Measurements from ENCODE around the gene SPON1. TPM values are rescaled to one million over a fixed set of nuclear protein-coding genes. Genes with fewer than 3 reads are reported as not detected.
A peak's percentile ranks its signal among the peaks of the same experiment; 100 is the strongest.
"Not testable (repeated sequence)": the region's sequence is repeated elsewhere in the genome, so short reads cannot be mapped to it uniquely, and the experiment has no call there.

SPON1 gene
- total RNA-seq, 1 experiment from 2014 or later, result not detected

DNA sequence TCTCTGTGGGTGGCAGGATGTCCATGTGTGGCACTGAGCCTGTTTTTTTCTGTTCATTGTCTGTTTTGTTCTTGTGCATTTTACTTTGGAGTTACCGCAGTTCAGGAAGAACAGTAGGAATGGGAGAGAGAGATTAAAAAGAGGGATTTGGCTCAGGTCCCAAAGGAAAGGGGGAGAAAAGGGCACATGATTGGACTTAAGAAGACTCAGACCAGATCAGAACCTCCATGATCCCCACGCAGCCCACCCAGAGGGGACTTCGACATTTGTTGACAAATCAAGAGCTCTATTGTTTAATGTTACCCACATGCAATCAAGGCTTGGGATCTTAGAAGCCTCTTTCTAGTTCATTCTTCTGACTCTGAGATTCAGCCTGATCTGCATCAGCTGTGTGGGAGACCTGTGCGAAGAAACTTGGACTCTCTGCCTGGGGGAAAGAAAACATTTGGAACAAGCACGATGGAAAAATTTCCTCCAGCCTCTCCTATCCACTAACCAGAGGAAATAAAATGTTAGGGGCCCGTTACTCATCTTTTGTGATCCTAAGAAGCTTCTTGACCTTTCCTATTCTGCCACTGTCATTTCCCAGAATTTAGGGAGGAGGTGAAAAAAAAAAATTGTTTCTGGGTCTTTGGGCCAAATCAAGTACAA is 119.2 kb downstream of the SPON1 start:
- DNase-seq (ENCODE audit: low read depth), result no peak

DNA sequence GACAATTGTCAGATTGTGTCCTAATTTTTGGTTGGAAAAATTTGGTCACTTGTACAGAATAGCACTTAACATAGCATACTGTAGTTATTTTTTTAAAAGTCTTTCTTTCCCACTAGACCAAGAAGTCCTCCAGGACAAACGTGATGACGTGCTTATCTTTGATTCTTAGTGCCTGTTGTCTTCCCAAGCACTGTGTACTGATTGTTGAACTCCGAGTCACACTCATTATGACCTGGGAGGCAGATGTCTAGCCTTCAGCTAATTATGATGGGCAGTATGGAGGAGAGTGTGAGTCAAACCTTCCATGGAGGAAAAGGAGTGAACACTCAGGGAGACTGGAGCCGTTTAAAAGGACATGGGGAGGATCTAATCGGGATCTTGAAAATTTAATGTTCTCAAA is 119.8 kb downstream of the SPON1 start:
- peak; percentile 33 for DNase-seq (ENCODE audit: low read depth)

DNA sequence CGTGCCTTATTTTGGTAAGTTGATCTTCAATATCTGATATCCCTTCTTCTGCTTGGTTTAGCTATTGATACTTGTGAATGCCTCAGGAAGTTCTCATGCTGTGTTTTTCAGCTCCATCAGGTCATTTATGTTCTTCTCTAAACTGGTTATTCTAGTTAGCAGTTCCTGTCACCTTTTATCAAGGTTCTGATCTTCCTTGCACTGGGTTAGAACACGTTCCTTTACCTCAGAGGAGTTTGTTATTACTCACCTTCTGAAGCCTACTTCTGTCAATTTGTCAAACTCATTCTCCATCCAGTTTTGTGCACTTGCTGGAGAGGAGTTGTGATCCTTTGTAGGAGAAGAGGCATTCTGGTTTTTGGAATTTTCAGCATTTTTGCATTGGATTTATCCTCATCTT is 126.3 kb downstream of the SPON1 start:
- not testable (repeated sequence) for DNase-seq (ENCODE audit: low read depth)

DNA sequence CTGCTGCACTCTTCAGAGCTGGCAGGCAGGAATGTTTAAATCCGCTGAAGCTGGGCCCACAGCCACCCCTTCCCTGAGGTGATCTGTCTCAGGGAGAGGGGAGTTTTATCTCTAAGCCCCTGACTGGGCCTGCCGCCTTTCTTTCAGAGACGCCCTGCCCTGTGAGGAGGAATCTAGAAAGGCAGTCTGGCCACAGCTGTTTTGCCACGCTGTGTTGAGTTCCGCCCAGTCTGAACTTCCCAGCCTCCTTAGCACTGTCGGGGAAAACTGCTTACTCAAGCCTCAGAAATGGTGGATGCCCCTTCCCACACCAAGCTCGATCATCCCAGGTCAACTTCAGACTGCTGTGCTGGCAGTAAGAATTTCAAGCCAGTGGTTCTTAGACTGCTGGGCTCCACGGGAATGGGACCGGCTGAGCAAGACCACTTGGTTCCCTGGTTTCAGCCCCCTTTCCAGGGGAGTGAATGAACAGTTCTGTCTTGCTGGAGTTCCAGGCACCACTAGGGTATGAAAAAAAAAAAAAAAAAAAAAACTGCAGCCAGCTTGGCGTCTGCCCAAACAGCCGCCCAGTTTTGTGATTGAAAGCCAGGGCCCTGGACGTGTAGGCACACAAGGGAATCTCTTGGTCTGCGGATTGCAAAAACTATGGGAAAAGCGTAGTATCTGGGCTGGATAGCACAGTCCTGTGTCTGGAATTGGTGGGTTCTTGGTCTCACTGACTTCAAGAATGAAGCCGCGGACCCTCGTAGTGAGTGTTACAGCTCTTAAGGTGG is 127.4 kb downstream of the SPON1 start:
- DNase-seq (ENCODE audit: low read depth), result no peak

DNA sequence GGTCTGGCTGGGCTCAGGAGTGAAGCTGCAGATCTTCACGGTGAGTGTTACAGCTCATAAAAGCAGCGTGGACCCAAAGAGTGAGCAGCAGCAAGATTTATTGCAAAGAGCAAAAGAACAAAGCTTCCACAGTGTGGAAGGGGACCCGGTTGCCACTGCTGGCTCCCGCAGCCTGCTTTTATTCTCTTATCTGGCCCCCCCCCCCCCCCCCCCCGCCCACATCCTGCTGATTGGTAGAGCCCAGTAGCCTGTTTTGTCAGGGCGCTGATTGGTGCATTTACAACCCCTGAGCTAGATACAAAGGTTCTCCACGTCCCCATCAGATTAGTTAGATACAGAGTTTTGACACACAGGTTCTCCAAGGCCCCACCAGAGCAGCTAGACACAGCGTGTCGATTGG is 128.1 kb downstream of the SPON1 start:
- DNase-seq (ENCODE audit: low read depth), result not testable (repeated sequence)

DNA sequence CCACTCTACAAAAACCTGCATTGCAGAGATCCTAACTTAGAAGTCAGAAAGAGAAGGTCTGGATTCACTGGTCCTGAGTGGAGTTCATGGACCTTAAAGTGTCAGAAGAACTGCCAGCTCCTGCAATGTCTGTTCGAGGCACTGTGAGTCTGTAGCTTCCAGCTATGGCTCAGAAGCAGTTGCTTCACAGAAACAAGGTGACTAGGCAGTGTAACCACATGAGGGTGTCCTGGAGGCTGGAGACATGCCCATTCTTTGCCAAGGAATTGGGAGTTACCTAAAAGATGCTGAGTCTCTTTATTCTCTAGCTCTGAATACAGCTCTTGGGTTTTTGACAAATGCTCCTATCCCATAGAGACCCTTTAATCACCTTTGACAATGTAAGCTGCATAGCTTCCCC is 130.5 kb downstream of the SPON1 start:
- DNase-seq (ENCODE audit: low read depth), result no peak

DNA sequence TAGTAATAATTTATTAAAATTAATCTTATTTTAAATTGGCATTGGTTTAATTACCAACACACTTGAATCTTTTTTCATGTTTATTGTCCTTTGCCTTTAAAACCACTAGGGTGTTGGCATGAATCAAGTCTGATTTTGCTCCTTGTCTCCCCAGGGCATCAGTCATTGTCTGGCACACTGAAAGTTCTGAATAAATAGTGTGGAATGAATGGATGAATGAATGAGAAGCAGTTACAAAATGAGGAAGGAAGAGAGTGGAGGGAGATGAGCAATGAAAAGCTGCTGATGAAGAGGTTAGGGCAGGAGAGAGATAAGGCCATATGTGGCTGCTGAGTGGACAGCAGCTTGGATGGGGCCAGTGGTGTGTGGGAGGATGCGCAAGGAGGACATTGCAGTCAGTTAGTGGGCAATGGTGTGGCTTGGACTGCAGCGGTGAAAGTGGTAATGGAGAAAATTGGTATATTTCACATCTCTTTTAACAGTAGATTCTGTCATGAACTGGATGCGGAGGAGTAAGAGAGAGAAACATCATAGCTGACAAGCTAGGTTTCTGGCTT is 132.0 kb downstream of the SPON1 start:
- DNase-seq (ENCODE audit: low read depth), result no peak

DNA sequence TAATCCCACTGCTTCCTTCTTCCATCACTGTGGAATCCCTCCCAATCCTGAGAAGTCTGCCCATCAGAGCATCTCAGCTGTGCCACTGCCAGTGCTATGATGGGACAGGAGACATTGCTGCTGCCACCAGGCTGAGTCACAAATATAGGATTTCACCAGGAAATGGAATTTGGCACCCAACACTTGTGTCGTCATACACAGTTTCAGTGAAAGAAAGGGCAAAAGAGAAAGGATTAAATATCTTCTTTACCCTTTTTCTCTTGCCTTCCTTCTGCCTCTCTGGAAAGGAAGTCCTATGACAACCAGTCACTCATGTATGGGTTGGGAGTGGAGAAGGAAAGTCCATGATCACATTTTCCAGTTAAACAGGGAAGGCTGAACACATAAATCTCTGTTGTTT is 133.4 kb downstream of the SPON1 start:
- DNase-seq (ENCODE audit: low read depth), result no peak

DNA sequence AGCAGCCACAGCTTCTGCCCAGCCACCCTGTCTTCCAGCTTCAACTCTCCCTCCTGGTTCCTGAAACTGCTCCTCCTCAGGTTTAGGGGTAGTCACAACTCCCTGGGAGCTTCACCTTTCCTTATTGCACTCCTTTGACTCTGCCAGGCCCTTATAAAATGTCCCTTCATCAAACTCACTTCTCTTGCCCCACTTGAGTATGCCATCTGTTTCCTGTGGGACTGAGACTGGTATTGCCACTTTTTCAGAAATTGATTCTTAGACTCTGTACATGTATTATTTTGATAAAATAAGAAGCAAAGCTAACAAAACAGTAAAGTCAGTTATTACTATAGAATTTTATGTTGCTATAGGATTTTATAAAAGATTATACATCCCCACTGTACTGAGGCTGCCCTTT is 134.1 kb downstream of the SPON1 start:
- no peak for DNase-seq (ENCODE audit: low read depth)

DNA sequence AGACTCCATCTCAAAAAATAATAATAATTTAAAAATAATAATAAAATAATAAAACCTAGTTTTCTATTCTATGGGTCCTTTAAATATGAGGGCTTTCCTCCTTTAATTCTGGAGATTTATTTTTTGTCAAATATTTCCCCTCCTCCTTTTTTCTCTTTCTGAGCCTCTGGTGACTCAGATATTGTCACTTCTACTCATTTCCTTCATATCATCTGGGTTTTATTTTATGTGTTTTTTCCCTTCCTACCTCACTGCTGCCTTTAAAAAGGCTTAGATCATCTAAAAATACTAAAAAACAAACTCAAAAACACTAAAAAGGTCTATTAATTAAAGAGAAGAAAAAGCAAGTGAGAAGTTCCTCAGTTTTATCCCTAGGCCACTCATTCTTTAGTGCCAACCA is 138.9 kb downstream of the SPON1 start:
- no peak for DNase-seq (ENCODE audit: low read depth)

DNA sequence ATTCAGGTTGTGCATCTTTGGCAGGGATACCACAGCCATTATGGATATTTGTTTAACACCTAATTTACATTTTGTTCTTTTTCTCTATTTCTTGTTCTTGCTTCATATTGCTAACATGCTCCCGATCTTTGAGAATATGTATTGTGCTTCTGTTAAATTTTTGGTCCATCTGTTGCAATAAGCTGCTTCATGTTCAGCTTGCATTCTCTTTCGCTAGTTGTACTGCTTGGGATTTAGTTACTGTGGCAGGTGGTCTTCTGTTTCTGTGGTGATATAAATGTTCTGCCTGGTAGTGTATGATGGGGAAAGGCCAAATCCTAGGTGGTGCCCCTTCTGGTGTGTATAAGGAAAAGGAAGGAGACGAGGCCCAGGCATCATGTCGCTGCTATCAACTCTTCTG is 140.2 kb downstream of the SPON1 start:
- no peak for DNase-seq (ENCODE audit: low read depth)

DNA sequence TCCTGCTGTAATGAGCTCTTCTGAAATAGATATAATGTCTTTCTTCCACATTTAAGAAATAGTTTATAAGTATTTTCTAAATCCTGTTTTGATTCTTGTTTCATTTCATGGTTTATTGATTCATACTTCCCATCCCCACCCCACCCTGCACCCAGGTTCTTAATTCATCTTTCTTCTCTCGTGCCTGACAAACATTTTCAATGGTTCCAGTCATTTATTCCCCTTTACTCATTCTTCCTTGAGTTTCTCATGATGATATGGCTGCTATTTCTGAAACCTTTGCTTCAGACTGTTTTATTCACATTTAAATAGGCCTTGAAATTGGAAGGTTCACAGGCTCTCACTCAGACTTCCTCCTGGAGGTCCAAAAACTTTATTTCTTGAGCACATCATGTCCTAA is 142.9 kb downstream of the SPON1 start:
- no peak for DNase-seq (ENCODE audit: low read depth)

DNA sequence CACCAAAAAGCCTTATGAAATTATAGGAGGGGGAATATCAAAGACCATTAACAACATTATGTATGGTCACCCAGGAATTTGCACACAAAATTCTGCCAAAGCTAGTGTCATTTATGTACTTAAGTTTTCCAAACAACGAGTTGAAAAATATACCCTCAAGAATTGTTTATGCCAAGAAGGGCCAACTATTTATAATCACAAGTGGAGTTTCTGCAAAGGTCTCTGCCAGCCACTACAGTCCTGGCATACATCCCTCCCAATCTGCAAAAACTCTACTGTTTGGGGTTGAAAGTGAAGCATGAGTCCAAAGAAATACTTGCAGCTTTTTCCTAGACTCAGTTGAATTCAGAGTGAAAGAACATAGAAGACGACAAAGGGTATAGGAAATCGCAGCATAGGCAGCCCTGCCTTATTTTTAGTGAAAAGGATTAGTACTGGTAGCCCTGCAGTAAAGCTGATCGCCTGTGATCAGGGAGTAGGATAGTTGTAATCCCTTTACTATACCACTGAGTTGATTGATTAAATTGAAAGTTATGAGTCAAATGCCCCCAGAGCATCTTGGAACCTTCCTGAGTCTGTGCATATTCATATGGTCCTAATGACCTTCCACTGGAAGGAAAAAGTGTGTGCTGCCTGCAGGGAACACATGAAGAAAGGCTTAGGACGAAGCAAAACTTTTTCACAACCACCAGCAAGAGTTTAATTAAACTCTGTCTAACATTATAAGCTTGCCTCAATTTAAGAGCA is 144.0 kb downstream of the SPON1 start:
- no peak for DNase-seq (ENCODE audit: low read depth)

DNA sequence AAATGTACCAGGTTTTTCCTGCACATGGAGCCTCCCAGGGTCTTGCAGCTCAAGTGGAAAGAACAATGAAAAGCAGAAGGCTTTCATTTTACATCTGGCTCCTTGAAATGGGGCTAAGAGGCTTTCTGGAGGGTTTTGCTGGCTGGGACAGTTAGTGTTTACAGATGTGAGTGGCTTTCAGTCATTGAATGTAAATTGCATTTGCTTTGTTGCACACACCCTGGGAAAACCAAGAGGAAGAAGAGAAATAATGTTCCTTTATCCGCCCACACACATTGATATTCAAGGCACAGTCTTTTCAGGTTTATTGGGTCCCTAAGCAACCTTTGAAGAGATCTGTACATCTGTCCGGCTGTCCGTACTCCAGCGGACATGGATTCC is 144.5 kb downstream of the SPON1 start:
- DNase-seq (ENCODE audit: low read depth), result no peak

DNA sequence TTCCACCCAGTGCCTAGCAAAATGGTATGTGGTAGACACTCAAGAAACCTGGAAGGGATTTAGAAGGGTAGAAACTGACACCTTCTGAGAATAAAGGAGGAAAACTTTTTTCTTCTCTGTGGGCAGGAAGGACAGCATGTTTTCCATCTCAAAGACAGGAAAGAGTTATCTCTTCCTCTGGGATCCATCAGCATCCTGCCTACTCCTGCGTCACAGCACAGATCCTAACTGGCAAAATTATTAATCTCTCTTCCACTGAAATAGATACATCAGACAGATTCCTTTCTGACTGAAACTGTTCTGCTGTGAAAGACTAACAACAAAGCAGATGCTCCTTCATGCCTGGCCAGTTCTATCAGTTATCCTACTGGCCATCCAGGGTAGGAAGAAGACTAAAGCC is 147.2 kb downstream of the SPON1 start:
- DNase-seq (ENCODE audit: low read depth), result no peak

DNA sequence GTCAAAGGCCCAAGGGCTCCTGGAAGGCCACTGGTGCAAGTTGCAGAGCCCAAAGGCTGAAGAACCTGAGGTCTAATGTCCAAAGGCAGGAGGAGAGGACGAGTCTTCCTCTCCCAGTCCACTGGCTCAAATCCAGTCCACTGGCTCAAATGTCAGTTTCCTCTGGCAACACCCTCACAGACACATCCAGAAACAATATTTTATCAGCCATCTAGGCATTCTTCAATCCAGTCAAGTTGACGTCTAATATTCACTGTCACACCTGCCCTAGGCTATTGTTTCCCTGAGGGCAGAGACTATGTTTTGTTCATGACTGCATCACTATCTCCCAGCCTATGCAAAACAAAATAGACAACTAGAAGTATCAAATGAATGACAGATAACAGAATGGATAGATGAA is 148.1 kb downstream of the SPON1 start:
- no peak for DNase-seq (ENCODE audit: low read depth)

DNA sequence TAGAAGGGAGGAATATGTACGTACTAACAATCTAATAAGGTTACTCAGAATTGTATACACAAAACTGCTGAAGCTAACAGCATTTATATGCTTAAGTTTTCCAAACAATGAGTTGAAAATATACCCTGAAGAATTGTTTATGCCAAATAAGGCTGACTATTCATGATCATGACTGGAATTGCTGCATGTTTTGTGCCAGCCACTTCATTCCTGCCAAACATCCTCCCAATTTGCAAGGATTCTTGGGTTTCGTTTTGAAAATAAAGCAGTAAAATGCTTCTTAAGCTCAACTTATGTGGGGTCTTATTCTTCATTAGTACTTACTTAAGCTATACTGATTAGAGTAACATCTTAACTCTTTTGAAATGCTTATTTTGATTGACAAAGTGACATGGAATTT is 149.0 kb downstream of the SPON1 start:
- no peak for DNase-seq (ENCODE audit: low read depth)

DNA sequence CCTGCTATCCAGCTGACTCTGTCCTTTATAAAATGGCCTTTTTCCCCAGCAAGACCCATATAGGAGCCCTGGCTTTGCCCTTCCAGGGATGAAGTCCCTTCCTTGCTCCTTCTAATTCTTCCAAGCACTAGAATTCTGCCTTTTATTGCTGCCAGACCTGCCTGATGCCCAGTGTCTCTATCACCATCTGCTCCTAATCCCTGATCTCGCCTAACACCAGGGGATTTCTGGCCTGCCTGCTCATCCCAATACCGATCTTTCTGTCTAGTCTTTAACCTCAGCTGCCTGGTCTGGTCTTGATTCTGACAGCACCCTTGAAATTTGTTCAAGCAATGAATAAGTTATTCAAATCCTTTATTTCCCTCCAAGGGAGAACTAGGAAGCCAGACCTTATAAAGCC is 150.2 kb downstream of the SPON1 start:
- DNase-seq (ENCODE audit: low read depth), result no peak

DNA sequence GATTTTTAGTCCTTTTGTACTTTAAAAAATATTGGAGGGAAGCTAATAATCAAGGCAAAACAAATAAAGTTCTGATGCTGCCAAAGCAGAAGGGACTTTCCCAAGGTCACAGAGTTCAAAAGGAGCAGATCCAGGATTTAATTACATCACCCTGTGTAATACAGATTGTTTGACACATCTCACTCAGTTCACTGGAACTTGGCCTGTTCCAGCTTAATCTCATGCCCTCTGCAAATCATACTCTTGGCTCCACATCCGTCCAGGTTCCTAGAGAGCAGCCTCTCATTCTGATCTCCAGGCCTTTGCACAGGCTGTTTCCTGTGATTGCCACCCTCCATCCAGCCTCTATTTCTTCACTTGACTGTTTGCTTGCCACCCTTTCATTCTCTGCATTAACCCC is 151.7 kb downstream of the SPON1 start:
- no peak for DNase-seq (ENCODE audit: low read depth)

DNA sequence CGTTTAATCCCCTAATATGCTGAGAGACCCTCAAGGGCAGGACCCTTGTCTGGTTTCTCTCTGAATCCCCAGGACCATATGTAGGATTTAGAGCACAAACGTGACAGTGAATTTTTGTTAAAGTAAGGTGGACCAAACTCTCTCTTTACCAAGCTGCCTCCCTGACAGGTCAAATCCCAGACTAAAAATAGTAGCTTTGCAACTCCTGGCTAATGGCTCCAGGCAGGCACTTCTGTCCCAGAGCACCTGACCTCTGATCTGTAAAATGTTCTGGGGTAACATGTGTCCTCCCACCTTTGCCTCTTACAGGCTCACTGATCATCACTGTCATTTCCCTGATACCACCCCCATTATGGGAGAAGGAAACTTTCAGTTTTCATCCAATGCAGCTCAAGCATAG is 152.3 kb downstream of the SPON1 start:
- DNase-seq (ENCODE audit: low read depth), result no peak

DNA sequence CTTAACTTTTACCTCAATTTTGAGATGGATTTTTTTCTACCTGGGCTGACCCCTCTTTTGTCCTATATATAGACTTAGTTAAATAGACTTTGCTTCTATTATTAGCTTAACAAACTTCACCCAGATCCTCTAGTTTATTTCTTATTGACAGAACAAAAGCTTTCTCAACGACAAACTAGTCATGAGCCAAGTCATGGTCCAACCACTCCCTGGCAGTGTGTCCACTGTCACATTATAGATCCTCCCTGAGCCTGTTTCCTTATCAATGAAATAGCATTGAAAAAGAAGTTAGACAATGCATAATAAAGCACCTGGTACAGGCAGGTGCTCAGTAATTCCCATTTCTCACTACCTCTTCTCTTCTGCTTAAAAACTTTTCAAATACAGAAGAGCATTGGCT is 155.1 kb downstream of the SPON1 start:
- DNase-seq (ENCODE audit: low read depth), result no peak

DNA sequence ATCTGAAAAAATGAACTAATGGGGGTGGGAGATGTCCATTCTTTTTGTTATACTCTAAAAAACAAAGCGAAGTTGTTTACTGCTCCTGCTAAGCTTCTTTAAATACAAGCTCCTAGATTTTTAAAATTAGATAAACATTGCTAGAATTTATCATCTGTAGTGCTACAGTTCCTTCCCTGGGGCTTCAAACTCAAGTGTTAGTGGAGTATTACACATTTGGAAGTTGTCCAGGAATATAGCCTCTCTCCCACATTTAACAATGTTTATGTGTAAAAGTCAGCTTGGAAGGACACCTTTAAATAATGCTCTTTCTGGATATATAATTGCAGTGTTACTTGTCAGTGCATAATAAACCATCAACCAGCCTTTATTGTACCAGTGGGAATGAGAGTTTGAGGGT is 155.5 kb downstream of the SPON1 start:
- no peak for DNase-seq (ENCODE audit: low read depth)

DNA sequence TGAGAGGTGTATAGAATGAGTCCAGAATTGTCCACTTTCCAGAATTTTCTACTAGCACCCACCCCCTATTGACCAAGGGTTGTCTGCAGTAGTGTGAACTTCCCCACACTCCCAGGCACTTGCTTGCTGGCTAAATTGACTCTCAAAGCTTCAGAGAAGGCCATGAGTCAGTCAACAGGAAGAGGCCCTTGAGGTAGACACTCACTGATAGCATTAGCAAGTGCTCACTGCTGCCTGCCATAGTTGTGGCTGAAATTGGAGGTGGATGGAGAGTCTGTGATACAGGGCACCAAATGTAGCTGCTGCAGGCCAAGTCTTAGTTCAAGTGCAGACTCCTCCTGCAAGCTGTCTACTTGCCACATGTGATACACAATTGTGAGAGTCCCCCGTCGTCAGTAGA is 156.8 kb downstream of the SPON1 start:
- DNase-seq (ENCODE audit: low read depth), result peak; percentile 6

Data from RPMI7951 (cell line).